K562 (cell line): ENCODE measurements around the gene TMEM273. TPM values are rescaled to one million over a fixed set of nuclear protein-coding genes. Genes with fewer than 3 reads are reported as not detected.

Experiments used
- ARID3A ChIP-seq: IDR thresholded peaks from 2 replicates; pipeline ENCODE4 v1.6.1; 2012; ENCODE audit warnings: low read depth, low read length, improper control_type of control experiment, borderline replicate concordance
- CAMTA2 ChIP-seq: fragments of 250-450 bp; sonication (Bioruptor Pico); conservative IDR thresholded peaks from 2 replicates; pipeline ENCODE4 v1.5.1; 2022
- CTCF ChIP-seq, 3 experiments: IDR thresholded peaks in 2 of 3; conservative IDR thresholded peaks in 1 of 3; 2 replicates each; pipeline ENCODE4 v1.5.1; 2011 to 2012; ENCODE audit warnings: low read length in 3 of 3, mild to moderate bottlenecking in 3 of 3, control low read depth in 2 of 3, improper control_type of control experiment in 1 of 3, inconsistent platforms in 1 of 3, low read depth in 1 of 3, mixed read lengths in 1 of 3, moderate library complexity in 1 of 3; ENCODE audit not compliant: insufficient read depth in 2 of 3
- ELF4 ChIP-seq: fragments of 450-650 bp; formaldehyde crosslinking; IDR thresholded peaks from 2 replicates; pipeline ENCODE4 v1.4.0; 2022; ENCODE audit warnings: missing genetic modification characterization
- ESRRB ChIP-seq: fragments of 250-450 bp; sonication (Bioruptor Pico); IDR thresholded peaks from 2 replicates; pipeline ENCODE4 v1.5.0; 2020; ENCODE audit warnings: mild to moderate bottlenecking, moderate library complexity, borderline replicate concordance
- HDAC6 ChIP-seq: IDR thresholded peaks from 2 replicates; pipeline ENCODE4 v1.6.1; 2012; ENCODE audit warnings: low read depth, mild to moderate bottlenecking, control low read depth, inconsistent platforms, low read length, moderate library complexity
- MEF2A ChIP-seq: IDR thresholded peaks from 2 replicates; pipeline ENCODE4 v1.6.1; 2011; ENCODE audit warnings: low read depth, mild to moderate bottlenecking, low read length, moderate library complexity; ENCODE audit not compliant: control insufficient read depth
- MITF ChIP-seq: IDR thresholded peaks from 2 replicates; pipeline ENCODE4 v1.6.1; 2014; ENCODE audit warnings: antibody characterized with exemption
- RCOR1 ChIP-seq, 2 experiments: IDR thresholded peaks; 2 replicates each; pipeline ENCODE4 v1.6.1; 2012; ENCODE audit warnings: low read depth in 2 of 2, low read length in 2 of 2, borderline replicate concordance in 1 of 2, improper control_type of control experiment in 1 of 2
- ZBTB40 ChIP-seq, 2 experiments: fragments of 450-650 bp in 1 of 2; sonication (generic) in 1 of 2; formaldehyde crosslinking in 1 of 2; IDR thresholded peaks; 2 replicates each; pipeline versions ENCODE4 v1.7.1 to v1.9.0; 2016 to 2022; ENCODE audit warnings: inconsistent platforms in 1 of 2, mild to moderate bottlenecking in 1 of 2, missing genetic modification reagents in 1 of 2
- ZNF174 ChIP-seq: fragments of 250-450 bp; sonication (Bioruptor Pico); IDR thresholded peaks from 2 replicates; pipeline ENCODE4 v1.4.0; 2020; ENCODE audit warnings: mild to moderate bottlenecking
- polyA plus RNA-seq, 8 experiments: library from polyadenylated mRNA; depleted of rRNA in 4 of 8; stranded (reverse) in 5 of 8; unstranded in 3 of 8; fragments of >200 nt; fragmentation: Nextera tagmentation in 2 of 8; fragmentation: Illumina TruSeq in 1 of 8; extraction: Ambion mirVana in 2 of 8; extraction: Trizol in 1 of 8; gene quantifications; 2 replicates each; pipeline versions ENCODE4 v1.2.1 to v1.2.3, GENCODE V29; 2011 to 2014; ENCODE audit warnings: inconsistent platforms in 1 of 8, missing spikeins in 1 of 8
- total RNA-seq, 7 experiments: library from RNA; depleted of rRNA in 6 of 7; stranded (reverse); fragments of >200 nt in 6 of 7; fragmentation: Illumina TruSeq in 2 of 7; extraction: Trizol in 2 of 7; gene quantifications; 2 replicates each; pipeline versions ENCODE4 v1.2.1 to v1.2.3, GENCODE V29; 2011 to 2021; ENCODE audit warnings: low replicate concordance in 1 of 7

TMEM273 gene
- total and polyA plus RNA-seq, 9 of the 15 experiments (the other 6 are each of a cell fraction or from before 2014, with no cell fraction given) = 39.2 to 131 (median 95.6) TPM

GRCh38 chr10:49187044-49187484 lies 1.1 kb downstream of the TMEM273 start (continued):
- TF ChIP-seq ZBTB40 (IDR thresholded peaks at IDR 0.05) = no peak
- TF ChIP-seq ZBTB40 (CRISPR knock-in tag; IDR thresholded peaks at IDR 0.05) = no peak
- no peak for TF ChIP-seq ESRRB (CRISPR knock-in tag)
- TF ChIP-seq MITF = no peak
- TF ChIP-seq ZNF174 (CRISPR knock-in tag) = no peak
- TF ChIP-seq RCOR1 (IDR thresholded peaks at IDR 0.05; ENCODE audit: borderline replicate concordance in 1 of 2, low read depth in 2 of 2, low read length in 2 of 2) = peak in 1 of 2 experiments; percentile 43; a peak in 1 of 4 replicates
- no peak for TF ChIP-seq ARID3A
- no peak for TF ChIP-seq CTCF (IDR thresholded peaks at IDR 0.05 in 2 of 3, conservative IDR thresholded peaks at IDR 0.05 in 1 of 3; ENCODE audit: insufficient read depth in 2 of 3, low read depth in 1 of 3, low read length in 3 of 3)
- no peak for TF ChIP-seq MEF2A
- no peak for TF ChIP-seq CAMTA2 (CRISPR knock-in tag)
- no peak for TF ChIP-seq ELF4 (CRISPR knock-in tag)
- TF ChIP-seq HDAC6 = no peak
